NCI-H748 (cell line): ENCODE measurements around the gene TMEM269.
"Not testable (repeated sequence)": the region's sequence is repeated elsewhere in the genome, so short reads cannot be mapped to it uniquely, and the experiment has no call there.

ENCODE experiments used
- DNase-seq: peaks from one replicate; lab custom pipeline; 2025; ENCODE audit not compliant: unreplicated experiment; lab: John Stamatoyannopoulos, UW

TMEM269 gene

DNA sequence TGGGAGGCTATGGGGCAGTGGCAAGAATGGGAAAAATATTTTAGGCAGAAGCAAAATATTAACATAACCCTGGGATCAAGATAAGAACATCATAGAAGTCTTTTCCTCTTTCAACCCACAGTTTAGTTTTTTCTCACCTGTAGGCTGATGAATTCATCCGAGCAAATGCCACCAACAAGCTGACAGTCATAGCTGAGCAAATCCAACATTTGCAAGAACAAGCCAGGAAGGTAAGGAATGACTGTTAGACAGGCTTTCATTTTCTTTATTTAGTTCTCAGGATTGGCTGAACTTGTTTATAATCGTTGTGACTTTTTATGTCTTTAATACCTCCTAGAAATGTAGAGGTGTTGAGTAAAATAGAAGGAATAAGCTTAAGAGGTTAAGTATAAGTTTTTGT is 11.4 kb upstream of the TMEM269 start:
- no peak for DNase-seq

DNA sequence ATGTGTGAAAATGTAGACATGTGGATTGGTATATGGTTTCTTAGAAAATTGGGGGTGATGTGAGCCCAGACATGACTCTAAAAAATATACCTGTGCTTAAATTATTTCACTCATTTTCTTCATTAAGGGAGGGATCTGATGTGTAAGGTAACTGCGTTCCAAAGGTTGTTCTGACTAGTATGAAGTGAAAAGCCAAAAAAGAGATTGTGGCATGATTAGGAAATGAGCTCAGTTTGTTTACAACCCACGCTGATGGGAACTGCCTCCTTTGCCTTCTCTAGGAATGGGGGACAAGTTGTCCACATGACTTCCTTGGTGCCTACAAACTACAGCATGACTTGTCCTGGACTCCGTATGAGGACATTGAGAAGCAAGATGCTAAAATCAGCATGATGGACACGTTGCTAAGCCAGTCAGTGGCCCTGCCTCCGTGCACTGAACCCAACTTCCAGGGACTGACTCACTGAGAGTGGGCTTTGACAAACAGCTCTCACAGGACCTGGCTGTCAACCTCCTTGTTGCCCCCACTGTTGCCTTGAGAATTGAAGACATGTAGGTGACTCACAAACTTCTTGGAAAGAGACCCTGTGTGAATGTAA is 9.8 kb upstream of the TMEM269 start:
- DNase-seq = no peak

DNA sequence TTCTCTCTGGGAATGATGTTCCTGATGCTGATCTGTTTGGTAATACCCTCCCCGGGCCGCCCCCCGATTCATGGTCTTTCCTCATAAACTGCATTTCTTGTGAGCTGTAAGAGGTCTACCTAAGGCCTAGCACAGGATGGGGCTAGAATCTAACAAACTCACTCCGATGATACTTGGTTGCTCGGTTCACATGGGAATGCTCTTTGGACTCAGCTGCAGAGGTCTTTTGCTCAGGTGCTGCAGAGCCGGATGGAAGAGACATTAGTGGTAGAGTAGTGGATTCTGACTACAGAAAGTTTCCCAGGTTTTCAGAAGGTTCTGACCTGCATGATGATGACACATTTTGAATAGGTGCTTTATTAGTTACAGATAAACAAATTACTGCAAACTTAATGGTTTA is 8.3 kb upstream of the TMEM269 start:
- DNase-seq = no peak

DNA sequence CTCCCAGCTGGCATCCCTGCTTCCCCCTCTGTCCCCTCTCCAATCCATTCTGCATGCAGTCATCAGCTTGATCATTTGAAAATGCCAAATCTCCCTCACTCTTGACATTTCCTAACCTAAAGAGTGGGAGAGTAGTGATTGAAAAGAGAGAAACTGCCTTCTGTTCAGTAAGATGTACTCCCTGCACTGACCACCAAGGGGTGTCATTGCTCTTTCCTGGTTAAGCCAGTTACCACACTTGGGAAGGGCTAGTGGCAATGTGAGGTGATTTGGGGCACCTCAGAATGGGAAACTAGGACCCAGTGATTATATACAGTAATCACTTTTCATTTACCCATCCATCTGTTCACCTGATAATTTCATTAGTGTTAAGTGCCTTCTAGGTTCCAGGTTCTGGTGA is 6.9 kb upstream of the TMEM269 start:
- DNase-seq = peak; percentile 88

DNA sequence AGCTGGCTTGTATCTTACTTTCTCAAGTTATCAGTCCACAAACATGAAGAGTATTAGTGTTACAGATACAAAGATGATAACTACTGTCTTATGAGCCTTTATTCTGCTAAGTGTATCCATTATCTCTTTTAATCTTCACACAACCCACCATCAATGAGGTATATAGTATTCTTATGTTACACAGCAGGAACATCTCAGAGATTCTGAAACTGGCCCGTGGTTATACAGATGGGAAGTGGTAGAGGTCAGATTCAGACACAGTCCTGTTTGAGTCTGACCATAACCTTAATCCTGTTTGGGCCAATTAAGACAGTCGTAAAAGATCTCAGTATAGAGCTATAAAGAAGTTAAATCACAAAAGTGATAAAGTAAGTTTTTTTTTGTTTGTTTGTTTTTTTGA is 5.1 kb upstream of the TMEM269 start:
- DNase-seq = no peak

DNA sequence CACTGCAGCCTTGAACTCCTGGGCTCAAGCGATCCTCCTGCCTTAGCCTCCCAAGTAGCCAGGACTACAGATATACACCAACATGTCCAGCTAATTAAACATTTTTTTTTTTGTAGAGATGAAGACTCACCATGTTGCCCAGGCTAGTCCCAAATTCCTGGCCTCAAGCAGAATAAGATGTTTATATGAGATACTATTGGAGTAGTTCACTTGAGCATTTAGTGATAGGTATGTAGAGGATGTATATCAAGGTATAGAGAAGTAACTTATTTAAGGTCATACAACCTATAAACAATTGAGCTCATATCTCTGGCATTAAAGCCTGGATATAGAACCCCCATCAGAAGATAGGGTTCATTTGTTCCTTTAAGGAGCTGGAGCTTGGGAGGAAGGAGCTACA is 4.6 kb upstream of the TMEM269 start:
- no peak for DNase-seq

DNA sequence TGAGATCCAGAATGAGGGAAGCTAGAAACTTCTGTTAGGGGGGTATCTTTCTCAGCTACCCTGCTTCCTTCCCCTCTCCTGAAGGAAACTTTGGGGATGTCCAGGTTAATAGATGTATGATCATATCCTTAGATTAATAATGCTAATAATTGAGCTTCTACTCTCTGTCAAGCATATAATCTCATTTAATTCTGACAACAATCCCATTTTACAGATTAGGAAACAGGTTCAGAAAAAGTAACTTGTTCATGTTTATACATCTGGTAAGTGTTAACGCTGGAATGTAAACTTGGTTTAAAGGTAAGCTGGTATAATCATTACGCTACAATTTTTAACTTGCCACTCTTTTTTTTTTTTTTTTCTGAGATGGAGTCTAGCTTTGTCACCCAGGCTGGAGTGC is 1.7 kb upstream of the TMEM269 start:
- no peak for DNase-seq

DNA sequence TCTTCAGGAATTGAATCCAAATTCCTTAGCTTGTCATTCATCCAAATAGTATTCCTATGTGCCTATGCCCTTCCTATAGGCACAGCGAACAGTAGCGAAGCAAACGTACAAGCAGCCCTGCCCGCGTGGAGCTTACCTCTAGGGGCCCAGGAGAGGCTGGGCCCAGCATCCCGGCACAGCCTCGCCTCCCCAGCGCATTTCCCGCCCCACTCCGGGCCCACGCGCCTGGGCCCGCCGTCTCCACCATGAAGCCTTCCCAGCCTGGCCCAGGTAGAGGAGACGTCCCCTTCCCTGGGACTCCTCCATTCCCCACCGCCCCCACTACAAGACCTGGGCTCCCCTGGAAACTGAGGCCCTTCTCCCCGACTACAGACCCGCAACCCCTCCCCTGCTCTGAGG is 245 bp upstream of the TMEM269 start:
- DNase-seq = no peak

DNA sequence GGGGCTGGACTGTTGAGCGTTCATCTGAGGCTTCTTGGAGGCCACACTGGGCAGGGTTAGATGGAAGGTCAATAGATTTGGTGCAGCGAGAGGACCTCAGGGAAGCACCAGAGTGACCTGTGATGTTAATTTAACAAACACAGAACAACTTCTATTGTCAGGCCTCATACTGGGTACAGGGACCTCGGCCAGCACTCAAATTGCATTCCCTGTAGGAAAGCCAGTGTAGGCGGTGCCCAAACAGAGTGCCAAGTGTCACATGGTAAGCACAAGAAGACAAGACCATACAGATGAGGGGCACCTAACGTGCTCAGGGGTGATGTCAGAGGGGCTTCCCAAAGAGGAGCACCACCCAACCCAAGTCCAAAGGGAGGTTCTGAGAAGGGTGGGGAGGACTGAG is 1.3 kb downstream of the TMEM269 start:
- DNase-seq = no peak

DNA sequence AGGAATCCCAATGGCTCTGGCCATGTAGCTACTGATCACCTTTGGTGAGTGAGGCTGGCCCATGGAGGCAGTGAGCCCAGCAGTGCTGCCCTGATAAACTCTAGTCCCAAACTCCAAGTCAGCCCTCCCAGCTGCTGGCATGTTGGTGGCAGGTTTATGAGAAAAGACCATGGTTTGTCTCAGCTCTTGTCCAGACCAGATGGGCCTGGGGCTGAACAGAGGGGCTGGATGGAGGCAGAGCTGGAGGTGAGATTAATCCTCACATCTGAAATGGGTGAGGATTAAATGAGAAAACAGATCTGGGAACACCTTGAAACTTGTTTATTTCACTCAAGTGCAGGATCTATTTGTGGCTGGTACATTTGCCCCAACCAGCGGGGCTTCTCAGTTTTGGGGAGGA is 3.2 kb downstream of the TMEM269 start:
- no peak for DNase-seq

DNA sequence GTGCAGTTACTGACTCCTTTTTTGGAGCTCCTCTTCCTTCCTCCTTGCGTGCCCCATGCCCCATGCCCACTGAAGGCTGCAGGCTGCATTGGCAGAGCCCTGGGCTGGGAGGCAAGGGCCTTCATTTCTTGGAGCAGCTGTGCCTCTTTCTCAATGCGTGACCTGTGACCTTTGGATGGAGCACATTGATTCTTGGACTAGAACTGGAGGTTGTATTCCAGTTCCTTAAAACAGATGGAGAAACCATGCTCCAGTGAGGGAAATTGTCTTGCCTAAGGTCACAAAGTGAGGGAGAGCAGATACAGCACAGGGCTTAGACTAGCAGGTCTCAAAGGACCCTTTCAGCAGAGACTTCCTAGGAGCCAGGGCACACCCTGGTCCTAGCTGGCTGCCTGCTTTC is 9.0 kb downstream of the TMEM269 start:
- no peak for DNase-seq

DNA sequence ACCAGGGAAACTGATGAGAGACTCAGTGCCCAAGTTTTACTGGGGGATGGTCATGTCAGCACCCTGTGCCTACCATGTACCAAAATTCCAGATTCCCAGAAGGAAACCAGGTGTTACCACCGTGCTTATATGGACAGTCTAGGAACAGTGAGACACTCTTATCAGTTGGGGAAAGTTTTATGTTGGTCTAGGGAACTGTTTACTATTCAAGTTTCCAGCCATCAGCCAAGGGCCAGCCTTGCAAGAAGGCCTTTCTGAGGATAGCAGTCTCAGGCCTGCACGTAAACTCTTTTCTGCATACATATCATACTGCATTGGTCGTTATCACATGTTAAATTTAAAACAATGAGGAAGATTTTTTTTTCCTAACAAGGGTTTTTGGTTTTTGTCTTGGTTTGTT is 12.6 kb downstream of the TMEM269 start:
- no peak for DNase-seq

DNA sequence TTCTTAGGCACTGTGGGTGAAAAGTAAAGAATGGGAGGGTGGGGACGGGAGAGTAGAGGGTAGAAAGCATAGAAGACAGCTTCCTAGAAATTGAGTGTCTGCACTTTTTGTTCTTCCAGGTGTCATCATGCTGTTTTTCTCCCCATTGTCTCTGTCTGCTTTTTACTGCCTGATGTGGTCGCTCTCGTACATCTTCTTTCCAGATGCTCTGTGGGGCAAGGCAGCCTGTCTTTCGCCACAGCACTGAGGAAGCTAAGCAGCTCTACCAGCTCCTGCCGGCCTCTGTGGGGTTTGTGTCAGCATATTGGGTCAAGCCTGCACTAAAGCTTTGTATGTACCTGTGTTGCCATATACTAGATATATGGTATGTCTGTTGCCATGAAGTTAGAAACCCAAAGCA is 13.2 kb downstream of the TMEM269 start:
- no peak for DNase-seq

DNA sequence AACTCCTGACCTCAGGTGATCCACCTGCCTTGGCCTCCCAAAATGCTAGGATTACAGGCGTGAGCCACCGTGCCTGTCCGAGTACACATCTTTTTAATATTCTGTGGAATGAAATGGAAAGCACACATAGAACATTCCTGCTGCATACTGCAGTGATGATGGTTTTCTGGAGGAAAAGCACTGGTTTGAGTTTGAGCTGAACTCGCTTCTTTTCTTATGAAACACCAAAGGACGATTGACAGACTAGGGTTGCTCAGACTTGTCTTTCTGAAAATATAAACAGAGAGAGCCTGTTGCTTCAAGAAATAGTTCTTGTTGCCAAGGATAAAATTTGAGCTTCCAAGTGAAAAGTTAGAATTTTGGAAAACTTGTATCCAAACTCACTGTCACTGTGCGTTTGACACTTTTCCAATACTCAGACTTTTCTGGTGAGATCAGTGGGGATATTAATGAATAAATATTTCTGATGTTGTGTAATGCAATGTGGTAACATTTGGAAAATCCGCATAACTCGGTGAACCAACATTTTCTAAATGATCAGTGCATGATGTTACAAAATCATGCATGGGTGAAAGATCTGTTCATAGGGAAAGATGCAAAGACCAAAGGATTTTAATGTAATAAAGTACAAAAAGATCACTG is 17.2 kb downstream of the TMEM269 start:
- DNase-seq = no peak

DNA sequence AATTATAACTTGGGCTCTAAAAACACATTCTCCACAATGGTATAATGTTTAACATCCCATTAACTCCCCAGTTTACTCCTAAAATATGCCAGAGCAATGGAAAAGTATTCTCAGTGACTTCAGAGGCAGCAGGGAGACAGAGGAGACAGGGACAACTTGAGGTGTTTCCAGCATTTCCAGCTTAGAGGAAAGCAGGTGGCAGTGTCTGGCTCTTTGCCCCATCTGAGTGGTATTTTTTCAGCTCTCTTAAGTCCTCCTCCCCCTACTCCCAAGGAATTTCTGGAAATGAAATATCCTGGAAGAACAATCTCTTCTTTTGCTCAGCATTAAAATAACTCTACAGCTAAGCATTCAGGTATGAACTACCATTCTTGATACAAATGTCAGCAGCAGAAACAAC is 21.4 kb downstream of the TMEM269 start:
- DNase-seq = no peak

DNA sequence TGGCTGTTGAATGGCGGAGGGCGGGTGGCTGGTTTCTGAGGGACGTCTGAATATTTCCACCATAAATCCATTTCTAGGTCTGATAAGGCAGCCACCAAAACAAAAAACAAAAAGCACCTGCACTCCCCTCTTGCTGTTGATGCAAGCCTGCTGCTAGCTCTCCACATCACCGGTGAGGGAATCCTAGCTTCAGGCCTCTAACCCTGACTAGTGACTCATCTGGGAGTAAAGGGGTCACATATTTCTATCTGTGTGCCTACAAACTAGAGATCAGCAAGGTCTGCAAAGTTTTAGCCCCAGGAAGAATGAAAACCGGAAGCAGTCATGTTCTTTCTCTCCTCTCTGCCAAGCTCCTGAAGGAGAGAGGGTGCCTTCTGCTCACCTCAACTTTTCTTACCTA is 21.8 kb downstream of the TMEM269 start:
- DNase-seq = no peak

DNA sequence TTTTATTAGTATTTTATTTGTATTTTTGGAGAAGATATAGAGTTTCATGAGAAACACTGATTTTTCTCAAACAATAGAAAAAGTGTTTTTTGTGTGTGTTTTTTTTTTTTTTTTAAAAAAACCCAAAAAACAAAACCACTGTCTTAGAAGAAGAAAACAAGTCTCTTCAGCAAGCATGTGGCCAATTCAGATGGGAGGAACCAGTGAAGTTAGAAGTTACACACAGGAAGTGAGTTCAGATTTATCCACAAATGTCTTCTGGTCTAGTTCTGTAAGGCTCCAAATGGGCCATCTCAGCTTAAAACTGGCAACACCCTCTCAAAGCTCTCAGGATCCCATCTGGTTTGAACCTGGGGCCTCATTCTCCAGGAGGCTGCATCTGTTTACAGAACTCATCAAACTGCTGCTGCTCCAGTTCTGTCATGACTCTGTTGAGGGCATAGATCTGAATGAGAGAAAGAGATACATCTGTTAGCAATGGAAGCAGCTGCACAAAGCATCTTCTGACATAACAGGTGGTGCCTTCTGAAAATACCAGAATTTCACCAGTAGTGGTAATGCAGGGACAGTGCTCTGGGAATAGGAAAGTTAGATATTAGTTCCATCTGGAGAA is 22.4 kb downstream of the TMEM269 start:
- no peak for DNase-seq

DNA sequence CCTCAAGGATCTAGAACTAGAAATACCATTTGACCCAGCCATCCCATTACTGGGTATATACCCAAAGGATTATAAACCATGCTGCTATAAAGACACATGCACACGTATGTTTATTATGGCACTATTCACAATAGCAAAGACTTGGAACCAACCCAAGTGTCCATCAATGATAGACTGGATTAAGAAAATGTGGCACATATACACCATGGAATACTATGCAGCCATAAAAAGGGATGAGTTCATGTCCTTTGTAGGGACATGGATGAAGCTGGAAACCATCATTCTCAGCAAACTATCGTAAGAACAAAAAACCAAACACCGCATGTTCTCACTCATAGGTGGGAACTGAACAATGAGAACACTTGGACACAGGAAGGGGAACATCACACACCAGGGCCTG is 30.0 kb downstream of the TMEM269 start:
- DNase-seq = not testable (repeated sequence)

DNA sequence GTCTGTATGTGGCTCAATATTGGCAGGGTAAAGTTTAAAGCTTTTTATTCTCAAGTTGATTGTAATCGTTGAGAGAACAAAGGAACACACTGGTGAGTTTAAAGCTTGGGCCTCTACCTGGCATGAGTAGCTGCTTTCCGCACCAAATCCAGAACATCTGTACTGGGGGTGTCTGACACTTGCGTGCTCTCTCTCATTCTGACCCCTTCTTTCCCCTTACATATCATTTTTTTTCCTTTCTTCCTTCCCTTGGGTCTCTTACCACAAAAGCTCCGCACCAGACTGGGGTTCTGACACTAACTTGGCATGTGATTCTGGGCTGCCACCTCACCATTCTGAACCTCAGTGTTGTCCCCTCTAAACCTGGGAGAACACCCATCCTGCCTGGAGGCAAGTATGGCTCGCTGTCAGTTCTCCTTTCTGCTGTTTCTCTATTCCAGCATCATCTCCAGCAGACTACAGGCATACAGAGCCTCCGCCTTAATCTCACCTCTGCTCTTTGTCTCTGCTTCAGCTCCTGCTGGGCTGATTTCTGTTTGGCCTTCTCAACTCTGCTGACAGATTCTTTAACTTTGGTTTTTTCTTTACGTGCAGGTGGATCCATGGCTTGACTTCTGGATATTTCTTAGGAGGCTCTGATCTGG is 31.3 kb downstream of the TMEM269 start:
- peak; percentile 97 for DNase-seq

DNA sequence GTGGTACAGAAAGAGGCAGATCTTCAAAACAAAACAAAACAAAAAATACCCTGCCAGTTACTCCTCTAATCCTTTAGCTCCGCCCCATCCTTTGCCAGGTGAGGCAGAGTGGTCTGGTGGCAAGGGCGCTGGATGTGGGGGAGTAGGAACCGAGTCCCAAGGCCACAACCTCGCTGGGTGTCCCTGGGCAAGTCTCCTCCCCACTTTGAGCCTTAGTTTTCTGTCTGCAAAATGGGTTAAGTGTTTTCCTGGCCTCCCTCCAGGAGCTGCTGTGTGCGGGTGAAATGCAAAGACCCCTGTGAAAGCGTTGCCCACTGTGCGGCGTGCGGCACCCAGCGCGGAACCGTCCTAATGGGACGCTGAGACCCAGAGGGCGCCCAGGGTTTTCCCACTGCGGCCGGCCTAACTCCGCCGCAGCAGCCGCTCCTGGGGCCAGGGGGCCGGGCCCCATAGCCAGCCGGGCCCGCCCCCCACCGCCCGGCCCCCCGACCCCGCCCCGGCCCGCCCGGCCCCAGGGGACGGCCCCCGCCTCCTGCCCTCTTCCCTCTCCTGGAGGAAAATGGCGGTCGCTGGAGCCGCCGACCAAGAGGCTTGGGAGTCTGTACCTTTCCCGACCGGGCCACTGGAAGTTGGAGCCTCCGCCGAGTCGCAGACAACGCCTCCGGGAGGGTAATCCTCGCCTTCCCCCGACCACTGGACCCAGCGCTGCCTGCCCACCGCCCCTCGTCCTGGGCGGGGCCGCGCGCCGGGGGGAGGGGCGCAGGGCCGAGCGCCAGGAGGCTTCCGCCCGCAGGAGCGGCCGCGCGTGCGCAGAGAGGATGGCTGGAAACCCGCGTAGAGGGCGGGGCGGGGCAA is 32.0 kb downstream of the TMEM269 start, which contains the start of the genes ERMAP and SVBP:
TSS of gene ERMAP (plus strand) at position 538 of the 855 bp plus-strand sequence. CDS start 13,327 bp downstream, outside the sequence.
TSS of gene SVBP (minus strand) at position 813 of the 855 bp plus-strand sequence. CDS start 853 bp downstream, outside the sequence.
- peak; percentile 100 for DNase-seq

DNA sequence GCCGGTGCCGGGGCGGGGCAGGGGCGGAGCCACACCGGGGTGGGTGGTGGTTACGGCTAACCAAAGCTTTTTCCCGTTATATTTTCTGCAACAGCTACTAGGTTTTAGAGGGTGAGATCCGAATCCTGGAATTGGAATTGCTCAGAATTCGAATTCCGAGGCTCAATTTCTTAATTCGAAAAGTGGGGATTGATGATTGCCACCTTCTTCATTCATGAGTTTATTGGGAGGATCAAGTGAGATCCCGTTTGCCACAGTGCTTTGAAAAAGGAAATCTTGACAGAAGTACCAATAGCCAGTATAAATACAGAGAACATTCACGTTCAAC is 32.6 kb downstream of the TMEM269 start:
- DNase-seq = no peak
